SKM-1 (cell line): ENCODE results near the gene KY.
A peak's percentile ranks its signal among the peaks of the same experiment; 100 is the strongest.

ENCODE experiments used
- DNase-seq: peaks from one replicate; lab custom pipeline; 2025; ENCODE audit not compliant: unreplicated experiment; lab: John Stamatoyannopoulos, UW

The KY gene

GRCh38 chr3:134620476-134621115 is 30.2 kb downstream of the KY start:
- no peak for DNase-seq

GRCh38 chr3:134619884-134620445 is 30.9 kb downstream of the KY start:
- no peak for DNase-seq

GRCh38 chr3:134619301-134619615 is 31.6 kb downstream of the KY start:
- DNase-seq = no peak

GRCh38 chr3:134618478-134619300 is 32.1 kb downstream of the KY start:
- DNase-seq = no peak

- DNase-seq = no peak
Measured at GRCh38 chr3:134617608-134618477, 33.0 kb downstream of the KY start.

- DNase-seq = no peak
Measured at GRCh38 chr3:134615743-134616142, 35.1 kb downstream of the KY start.

- DNase-seq = no peak
Measured at GRCh38 chr3:134614955-134615354, 35.9 kb downstream of the KY start.

- DNase-seq = no peak
Measured at GRCh38 chr3:134613006-134613520, 37.8 kb downstream of the KY start.

GRCh38 chr3:134611516-134611915 is 39.3 kb downstream of the KY start:
- no peak for DNase-seq

- DNase-seq = no peak
Measured at GRCh38 chr3:134610432-134611385, 40.1 kb downstream of the KY start.

GRCh38 chr3:134609821-134610431 is 40.9 kb downstream of the KY start:
- no peak for DNase-seq

GRCh38 chr3:134608771-134609435 is 41.9 kb downstream of the KY start:
- DNase-seq = no peak

GRCh38 chr3:134608023-134608770 is 42.6 kb downstream of the KY start:
- no peak for DNase-seq

GRCh38 chr3:134607054-134608022 is 43.5 kb downstream of the KY start:
- peak; percentile 97 for DNase-seq

- DNase-seq = peak; percentile 97
Measured at GRCh38 chr3:134606033-134607025, 44.5 kb downstream of the KY start.

GRCh38 chr3:134605556-134605955 is 45.3 kb downstream of the KY start:
- DNase-seq = no peak
